HG02885 (cell line): ENCODE measurements around the gene COA1.
"Not testable (repeated sequence)": the region's sequence is repeated elsewhere in the genome, so short reads cannot be mapped to it uniquely, and the experiment has no call there.

ENCODE experiments used
- ATAC-seq: cut with Tn5 transposase; IDR thresholded peaks from one replicate; pipeline ENCODE4 v1.9.1; 2021; ENCODE audit warnings: mild to moderate bottlenecking; ENCODE audit not compliant: unreplicated experiment, poor library complexity

COA1 gene

GRCh38 chr7:43758822-43759683 is 29.7 kb upstream of the COA1 start:
- peak; percentile 62 for ATAC-seq

- peak; percentile 79 for ATAC-seq
Measured at GRCh38 chr7:43758029-43758821, 28.9 kb upstream of the COA1 start, which contains the start of gene BLVRA. Gene BLVRA, plus strand, starts transcription at chr7:43758680. Its CDS starts 12,479 bp downstream, at chr7:43771159.

- no peak for ATAC-seq
Measured at GRCh38 chr7:43757073-43757720, 27.9 kb upstream of the COA1 start.

GRCh38 chr7:43756368-43757072 is 27.2 kb upstream of the COA1 start:
- no peak for ATAC-seq

- no peak for ATAC-seq
Measured at GRCh38 chr7:43754596-43754995, 25.3 kb upstream of the COA1 start.

GRCh38 chr7:43753843-43754242 is 24.5 kb upstream of the COA1 start:
- ATAC-seq, result no peak

- ATAC-seq, result no peak
Measured at GRCh38 chr7:43753271-43753810, 24.0 kb upstream of the COA1 start.

- no peak for ATAC-seq
Measured at GRCh38 chr7:43752411-43752810, 23.1 kb upstream of the COA1 start.

- no peak for ATAC-seq
Measured at GRCh38 chr7:43750016-43750887, 20.9 kb upstream of the COA1 start.

- ATAC-seq, result no peak
Measured at GRCh38 chr7:43749383-43749940, 20.1 kb upstream of the COA1 start.

GRCh38 chr7:43747328-43748105 is 18.2 kb upstream of the COA1 start:
- no peak for ATAC-seq

- no peak for ATAC-seq
Measured at GRCh38 chr7:43742692-43743091, 13.4 kb upstream of the COA1 start.

GRCh38 chr7:43737467-43738127 is 8.3 kb upstream of the COA1 start:
- no peak for ATAC-seq

- peak; percentile 80 for ATAC-seq
Measured at GRCh38 chr7:43735802-43736603, 6.7 kb upstream of the COA1 start.

GRCh38 chr7:43735403-43735801 is 6.1 kb upstream of the COA1 start:
- peak; percentile 21 for ATAC-seq

GRCh38 chr7:43734575-43735332 is 5.4 kb upstream of the COA1 start:
- not testable (repeated sequence) for ATAC-seq
